DND-41 (cell line): ENCODE measurements around the gene XPA.

Experiments
- CTCF ChIP-seq: IDR thresholded peaks from 2 replicates; pipeline ENCODE4 v1.5.1; 2012; ENCODE audit warnings: borderline replicate concordance, low read length, moderate library complexity, mild to moderate bottlenecking; ENCODE audit not compliant: poor library complexity, severe bottlenecking; ENCODE audit errors: extremely low read depth
- EZH2 ChIP-seq: IDR thresholded peaks from 3 replicates; pipeline ENCODE4 v1.6.1; 2012; ENCODE audit warnings: borderline replicate concordance, low read depth, mild to moderate bottlenecking, moderate library complexity, low read length, inconsistent platforms; ENCODE audit not compliant: severe bottlenecking

- TF ChIP-seq CTCF (no peak), EZH2 (no peak)
These were observed 25.2 kb upstream of the XPA start for GRCh38 chr9:97722331-97722730.
